ENCODE measurements around the gene SCN5A.

DNA sequence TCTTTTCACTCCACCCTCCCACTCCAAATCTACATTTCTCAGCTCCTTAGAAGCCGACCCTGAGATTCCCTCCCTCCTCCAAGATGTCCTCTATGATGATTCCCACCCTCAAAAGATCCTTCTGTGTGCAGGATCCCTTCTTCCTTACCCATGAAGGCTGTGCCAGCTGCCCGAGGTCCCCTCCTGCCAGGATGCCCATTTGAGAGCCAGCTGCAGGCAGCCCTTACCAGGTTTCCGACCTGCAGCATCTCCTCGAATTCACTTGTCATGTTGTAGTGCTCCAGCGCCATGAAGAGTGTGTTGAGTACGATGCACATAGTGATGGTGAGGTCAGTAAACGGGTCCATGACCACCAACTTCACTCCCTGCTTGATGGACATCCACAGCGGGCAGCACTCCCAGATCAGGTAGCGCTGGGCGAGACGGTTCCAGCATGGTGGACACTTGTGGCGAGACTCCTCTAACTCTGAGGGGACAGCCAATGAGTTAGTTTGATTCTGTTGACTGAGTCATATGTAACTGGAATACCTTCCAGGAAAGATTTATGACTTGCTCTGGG lies 51.9 kb downstream of the SCN5A start:
- TF ChIP-seq, protein P1, sequence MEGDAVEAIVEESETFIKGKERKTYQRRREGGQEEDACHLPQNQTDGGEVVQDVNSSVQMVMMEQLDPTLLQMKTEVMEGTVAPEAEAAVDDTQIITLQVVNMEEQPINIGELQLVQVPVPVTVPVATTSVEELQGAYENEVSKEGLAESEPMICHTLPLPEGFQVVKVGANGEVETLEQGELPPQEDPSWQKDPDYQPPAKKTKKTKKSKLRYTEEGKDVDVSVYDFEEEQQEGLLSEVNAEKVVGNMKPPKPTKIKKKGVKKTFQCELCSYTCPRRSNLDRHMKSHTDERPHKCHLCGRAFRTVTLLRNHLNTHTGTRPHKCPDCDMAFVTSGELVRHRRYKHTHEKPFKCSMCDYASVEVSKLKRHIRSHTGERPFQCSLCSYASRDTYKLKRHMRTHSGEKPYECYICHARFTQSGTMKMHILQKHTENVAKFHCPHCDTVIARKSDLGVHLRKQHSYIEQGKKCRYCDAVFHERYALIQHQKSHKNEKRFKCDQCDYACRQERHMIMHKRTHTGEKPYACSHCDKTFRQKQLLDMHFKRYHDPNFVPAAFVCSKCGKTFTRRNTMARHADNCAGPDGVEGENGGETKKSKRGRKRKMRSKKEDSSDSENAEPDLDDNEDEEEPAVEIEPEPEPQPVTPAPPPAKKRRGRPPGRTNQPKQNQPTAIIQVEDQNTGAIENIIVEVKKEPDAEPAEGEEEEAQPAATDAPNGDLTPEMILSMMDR (IDR thresholded peaks at IDR 0.05): no peak
- TF ChIP-seq POLR2A (IDR thresholded peaks at IDR 0.05; ENCODE audit: low read depth): no peak
